ENCODE data around the gene BEST1.

GRCh38 chr11:61960532-61960931 lies 10.4 kb downstream of the BEST1 start:
- TF ChIP-seq CTCF (IDR thresholded peaks at IDR 0.05) (no peak), EP300 (IDR thresholded peaks at IDR 0.05) (no peak)

All from gastroesophageal sphincter (tissue), 3 donors.